SU-DHL-6 (cell line): ENCODE results near the gene TNIK.

Experiments used
- CTCF ChIP-seq: fragments of 200-600 bp; sonication (generic); IDR thresholded peaks from one replicate; pipeline ENCODE4 v1.5.1; 2017; ENCODE audit warnings: antibody characterized with exemption, mild to moderate bottlenecking, low read length, moderate library complexity; ENCODE audit not compliant: insufficient read depth, poor library complexity, severe bottlenecking
- EZH2phosphoT487 ChIP-seq: fragments of 200-600 bp; sonication (generic), shearing (Covaris generic); conservative IDR thresholded peaks from 2 replicates; pipeline ENCODE4 v1.6.1; 2018; ENCODE audit warnings: mild to moderate bottlenecking, antibody characterized with exemption, low read length, moderate library complexity, mixed read lengths

- no peak for TF ChIP-seq CTCF
- TF ChIP-seq EZH2phosphoT487: no peak
Observed at GRCh38 chr3:171504376-171504775, 44.2 kb upstream of the TNIK start.
